GM18519 (cell line): ENCODE data around the gene LOC101059915.

ENCODE experiments used
- ATAC-seq: cut with Tn5 transposase; IDR thresholded peaks from one replicate; pipeline ENCODE4 v1.9.1; 2021; ENCODE audit warnings: mild to moderate bottlenecking, moderate library complexity; ENCODE audit not compliant: unreplicated experiment, low FRiP score

The LOC101059915 gene

DNA sequence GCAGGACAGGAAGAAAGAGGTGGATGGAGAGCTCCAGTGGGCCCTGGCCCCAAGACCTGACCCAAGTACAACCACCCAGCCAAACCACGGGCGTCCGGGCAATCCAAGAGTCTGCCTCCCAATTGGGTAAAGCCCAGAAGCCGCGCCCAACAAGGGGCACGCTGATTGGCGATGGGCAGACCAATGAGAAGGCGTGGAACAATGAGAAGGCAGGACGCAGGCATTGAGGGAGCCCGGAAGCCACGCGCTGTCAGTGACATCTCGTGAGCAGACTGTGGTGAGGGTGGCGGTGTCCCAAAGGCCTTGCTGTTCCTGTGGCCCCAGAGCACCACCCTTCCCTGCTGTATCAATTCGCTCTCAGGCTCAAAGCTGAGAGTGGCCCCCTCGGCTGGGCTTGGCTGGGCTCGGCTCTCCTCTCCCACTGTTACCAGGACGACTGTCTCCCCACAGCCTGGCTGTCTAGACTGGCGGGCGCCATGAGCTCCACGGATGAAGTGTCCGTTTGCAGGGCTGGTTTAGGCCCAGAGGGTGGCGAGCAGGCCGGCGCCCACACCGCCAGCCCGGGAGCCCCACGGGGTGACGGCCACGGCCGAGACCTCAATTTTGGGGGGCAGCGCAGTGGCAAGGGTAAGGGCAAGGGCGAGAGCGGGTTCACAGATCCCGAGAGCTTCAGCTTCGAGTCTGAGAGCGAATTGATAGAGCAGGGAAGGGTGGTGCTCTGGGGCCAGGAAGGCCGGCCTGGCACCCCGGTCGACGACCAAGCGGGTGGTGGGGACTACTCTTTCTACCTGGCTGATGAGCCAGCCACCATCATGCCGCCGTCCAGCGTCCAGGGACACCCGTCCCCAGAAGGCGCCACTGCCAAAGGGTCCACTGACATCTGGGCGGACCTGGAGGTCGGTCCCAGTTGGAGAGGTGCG is at the start of gene LOC101059915:
LOC101059915 (plus strand) TSS at position 219 of the 920 bp plus-strand sequence.
- no peak for ATAC-seq

DNA sequence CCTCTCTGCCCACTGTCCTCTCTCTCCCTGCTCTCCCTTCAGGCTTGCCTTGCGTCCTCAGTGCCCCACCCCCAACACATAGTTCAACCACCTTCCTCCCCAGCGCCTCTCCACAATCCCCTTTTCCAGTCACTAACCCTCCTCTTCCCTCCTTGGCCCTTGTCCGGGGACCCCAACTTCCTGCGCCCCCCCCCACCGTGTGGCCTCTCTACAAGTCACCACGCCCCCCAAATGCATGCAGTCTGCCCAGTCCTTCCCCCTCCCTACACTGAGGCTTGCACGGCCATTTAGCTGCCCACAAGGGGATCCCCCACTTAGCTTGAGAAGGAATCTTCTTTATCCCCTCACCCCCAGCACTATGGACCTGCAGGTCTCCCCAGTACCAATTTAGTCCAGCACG is 49.6 kb upstream of the LOC101059915 start:
- no peak for ATAC-seq

DNA sequence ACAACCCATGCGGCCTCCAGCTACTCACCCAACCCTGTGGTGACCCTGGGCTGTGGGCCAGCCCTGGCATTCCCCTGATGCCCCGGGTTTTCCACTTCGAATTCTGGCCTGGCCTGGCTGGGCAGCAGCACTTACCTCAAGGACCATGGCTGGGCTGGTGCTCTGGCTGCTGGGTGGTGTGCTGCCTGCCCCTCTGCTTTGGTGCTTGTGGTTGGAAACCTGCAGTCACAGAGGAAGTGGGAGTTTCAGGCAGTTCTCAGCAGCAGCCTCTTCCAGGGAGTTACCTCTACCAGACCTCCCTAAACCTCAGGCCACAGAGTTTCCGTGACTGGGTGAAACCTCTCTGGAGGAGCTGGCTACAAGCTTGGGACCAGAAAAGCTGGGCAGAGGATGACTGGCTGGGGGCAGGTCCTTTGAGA is 49.0 kb upstream of the LOC101059915 start, which contains the start of gene CXCR3:
CXCR3 (minus strand) TSS at position 209 of the 419 bp plus-strand sequence; CDS start at position 147, 62 bp downstream.
- peak; percentile 66 for ATAC-seq

DNA sequence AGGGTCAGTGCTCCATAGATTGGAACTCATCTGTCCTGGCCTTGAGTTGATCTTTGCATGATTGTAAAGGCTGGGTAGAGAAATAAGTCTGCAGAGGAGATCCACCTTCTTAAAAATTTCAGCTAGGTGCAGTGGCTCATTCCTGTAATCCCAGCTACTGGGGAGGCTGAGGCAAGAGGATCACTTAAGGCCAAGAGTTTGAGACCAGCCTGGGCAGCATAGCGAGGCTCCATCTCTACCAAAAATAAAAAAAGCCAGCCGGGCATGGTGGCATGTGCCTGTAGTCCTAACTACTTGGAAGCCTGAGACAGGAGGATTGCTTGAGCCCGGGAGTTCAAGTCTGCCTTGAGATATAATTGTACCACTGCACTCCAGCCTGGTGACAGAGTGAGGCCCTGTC is 48.6 kb upstream of the LOC101059915 start:
- no peak for ATAC-seq

DNA sequence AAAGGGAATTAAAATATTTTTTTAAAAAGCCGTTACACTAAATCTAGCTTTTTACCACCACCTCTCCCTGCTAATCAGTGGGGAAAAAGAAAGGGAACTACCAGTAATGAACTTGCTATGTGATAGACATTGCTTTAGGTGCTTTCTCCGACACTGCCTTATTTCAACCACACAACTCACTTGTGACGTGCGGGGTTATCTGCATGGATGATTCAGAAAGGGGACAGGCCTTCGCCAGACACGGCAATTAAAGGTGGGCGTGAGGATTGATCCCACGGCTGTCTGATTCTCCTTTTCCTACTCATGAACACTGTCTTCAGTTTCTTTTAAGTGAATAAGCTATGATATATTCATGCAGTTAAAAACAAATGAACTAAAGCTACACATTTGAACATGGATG is 48.2 kb upstream of the LOC101059915 start:
- ATAC-seq = no peak

DNA sequence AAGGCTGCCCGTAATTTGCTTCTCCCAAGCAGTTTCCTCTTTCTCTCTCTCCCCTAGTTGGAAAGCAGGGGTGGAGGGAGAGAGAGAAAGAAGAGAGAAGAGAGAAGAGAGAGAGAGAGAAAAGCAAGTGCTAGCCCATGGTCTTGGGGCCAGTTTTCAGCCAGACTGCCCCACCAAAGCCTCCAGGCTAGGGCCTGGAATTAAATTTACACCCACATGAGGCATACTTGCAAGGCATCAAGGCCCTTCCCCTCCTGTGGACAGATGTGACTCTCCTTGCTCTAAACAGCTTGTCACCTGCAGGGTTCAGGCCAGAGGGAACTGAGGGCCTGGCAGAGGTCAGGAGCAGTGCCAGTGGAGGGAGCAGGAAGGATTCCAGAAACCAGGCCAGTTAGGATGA is 47.4 kb upstream of the LOC101059915 start:
- ATAC-seq = no peak

DNA sequence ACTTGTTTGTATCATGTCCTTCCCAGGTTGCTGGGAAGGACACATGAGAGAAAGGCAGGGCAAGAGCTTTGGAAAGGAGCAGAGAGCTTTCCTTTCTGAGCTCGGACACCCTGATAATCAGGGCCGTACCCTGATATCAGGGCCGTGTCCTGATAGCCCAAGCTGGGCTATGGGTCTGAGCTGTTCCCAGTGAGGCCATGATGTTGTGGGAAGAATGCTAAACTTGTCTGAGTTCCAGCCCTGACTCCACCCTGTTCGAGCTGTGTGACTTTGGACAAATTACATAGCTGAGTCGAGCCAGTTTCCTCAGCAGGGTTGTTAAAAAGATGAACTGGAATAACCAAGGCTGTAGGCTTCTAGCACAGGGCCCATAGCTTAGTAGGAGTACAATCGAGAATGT is 45.7 kb upstream of the LOC101059915 start:
- ATAC-seq = no peak

DNA sequence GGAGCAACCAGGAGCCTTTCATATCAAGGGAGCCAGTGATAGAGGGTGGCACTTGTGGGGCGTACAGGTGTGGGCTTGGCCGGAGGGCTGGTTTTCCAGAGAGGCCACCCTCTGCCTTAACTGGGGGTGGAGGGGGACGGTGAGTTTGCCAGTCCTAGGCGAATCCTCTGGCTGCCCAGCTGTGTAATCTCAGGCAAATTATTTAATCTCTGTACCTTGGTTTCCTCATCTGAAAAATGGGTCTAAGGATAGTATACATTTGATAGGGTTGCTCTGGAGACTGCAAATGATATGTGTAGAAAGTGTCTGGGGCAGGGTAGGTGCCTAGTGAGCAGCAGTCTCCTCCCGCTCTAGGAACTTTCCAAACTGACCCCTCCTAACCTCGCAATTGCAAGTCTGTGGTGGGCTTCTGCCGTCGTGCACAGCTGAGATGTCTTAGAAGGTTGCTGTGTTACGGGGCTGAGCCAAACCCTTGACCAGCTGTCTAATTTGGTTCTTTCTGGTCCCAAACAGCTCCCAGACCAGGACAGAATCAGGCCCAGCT is 45.2 kb upstream of the LOC101059915 start:
- no peak for ATAC-seq

DNA sequence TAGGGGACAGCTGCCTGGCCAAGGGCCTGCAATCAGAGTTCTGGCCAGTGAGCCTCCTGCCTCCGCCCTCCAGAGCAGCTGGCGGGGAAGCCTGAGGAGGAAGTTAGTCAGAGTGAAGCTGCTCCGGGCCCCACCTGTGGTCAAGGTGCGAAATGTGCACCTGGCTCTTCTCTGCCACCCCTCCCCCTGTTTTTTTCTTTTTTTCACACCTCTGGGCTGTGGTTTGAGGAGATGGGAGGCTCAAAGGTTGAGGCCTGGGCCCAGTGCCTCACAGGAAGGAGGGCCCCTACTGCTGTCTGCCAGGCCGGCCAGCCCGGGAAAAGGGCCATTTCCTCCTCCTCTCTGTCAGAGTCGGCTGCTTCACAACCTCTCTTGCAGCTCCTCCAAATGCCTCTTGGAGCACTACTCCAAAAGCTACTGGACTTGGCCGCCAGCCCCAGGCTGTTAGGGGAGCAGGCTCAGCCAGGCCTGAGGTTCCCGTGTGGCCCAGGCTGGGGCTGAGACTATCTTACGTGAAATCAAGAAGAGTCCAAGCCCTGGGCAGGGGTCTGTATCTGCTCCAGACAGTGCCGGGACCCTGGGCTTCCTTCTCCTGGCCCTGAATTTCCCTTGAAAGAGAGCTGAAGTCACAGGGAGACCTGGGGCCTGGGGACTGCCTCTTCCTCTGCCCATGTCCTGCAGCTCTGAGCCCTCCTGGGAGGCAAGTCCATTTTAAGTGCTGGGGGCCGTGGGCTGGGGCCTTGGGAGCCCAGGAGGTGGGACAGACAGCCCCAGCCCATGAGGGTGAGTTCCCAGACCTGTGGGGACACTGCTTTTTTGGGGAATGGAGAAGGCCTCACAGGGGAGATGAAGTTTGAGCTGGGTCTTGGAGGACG is 44.5 kb upstream of the LOC101059915 start:
- no peak for ATAC-seq

DNA sequence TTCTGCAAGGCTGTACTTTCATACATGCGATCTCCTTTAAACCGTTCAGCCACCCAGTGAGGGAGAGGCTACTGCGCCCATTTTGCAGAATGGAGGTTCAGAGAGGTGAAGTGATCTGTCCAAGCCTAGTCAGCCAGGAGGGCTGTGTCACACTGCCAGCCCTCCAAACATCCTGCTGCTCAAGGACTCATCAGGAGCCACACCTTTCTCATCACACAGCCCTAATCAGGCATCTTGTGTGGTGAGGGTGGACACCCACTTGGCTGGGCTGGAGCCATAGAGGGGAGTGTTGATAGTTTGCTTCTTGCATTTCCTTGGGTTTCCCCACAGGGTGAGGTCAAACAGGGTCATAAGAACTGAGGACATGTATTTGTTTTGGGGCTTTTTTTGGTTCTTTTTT is 43.6 kb upstream of the LOC101059915 start:
- ATAC-seq = no peak

DNA sequence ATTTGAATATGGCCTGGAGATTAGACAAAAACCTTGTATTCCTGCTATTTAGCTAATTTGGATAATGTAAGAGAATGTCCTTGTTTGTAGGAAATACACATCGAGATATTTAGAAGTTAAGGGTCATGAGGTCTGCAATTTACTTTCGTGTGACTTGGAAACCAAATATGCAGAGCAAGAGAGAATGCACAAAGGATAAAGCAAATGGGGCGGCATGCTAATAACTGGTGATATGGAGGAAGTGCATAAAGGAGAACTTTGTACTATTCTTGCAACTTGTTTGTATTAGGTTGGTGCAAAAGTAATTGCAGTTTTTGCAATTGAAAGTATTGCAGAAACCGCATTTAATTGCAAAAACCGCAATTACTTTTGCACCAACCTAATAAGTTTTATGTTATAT is 41.9 kb upstream of the LOC101059915 start:
- no peak for ATAC-seq

DNA sequence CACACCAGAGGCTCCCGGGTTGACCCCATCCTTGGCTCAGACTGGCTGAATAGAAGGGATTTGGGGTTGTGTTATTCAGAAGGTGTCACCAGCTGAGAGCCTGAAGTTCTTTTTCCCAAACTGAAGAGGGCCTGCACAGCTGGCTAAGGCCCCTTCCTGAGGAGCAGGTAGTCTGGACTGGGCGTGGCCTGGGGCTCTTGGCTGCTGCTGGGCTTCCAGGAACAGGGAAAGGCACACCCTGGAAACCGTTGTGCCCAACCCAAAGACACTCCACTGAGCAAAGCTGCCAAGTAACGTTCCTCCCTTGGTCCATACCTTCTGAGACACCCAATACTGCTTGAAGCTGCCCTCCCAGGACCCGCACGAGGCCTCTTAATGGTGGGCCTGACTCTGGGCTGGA is 40.8 kb upstream of the LOC101059915 start:
- ATAC-seq = no peak

DNA sequence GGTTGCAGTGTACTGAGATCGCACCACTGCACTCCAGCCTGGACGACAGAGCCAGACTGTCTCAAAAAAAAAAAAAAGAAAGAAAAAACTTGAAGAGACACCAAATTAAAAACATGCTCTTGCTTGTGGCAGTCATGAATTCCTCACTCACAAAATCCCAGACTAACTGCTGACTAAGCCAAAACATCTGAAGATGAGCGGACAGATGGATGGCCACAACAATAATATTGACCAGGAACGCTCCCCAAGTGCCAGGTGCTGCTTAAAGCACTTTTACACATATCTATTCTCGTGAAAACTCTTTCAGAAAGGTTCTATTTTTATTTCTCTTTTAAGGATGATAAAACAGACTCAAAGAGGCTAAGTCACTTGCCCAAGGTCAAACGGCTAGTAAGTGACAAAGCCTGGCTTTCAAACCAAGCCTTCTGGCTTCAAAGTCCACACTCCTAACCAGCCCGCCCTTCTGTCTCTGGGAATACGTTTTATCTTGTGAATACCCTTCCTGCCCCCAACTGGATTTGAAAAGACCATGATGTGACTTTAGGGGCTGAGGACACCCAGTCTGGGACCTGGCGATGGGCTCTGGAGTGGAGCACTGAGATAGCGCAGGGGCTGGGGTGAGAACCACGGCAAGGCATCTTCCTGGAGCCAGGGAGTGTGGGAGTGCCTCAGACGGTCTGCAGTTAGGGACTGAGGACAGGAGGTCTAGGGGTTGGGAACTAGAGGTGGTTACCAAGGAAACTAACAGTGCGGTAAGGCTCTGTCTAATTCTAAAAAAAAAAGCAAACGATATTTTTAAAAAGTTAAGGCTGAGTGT is 39.5 kb upstream of the LOC101059915 start:
- ATAC-seq = no peak

DNA sequence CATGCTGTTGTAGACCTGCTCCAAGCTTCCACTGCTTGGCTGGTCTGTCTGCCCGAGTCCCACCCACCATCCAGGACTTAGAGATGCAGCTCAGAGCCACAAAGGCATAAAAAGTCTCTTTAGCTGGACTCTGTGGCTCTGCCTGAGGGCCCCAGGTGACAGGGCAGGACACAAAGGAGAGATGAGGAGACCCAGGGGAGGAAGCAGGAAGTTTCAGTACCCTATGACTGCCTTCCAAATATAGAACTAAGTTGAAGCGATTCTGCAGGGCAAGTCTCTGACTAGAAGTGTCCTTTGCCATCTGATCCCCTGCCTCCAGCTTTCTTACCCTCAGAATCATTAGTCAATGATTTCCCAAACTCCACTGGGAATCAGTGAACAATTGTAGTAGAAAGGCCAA is 37.9 kb upstream of the LOC101059915 start:
- ATAC-seq = no peak

DNA sequence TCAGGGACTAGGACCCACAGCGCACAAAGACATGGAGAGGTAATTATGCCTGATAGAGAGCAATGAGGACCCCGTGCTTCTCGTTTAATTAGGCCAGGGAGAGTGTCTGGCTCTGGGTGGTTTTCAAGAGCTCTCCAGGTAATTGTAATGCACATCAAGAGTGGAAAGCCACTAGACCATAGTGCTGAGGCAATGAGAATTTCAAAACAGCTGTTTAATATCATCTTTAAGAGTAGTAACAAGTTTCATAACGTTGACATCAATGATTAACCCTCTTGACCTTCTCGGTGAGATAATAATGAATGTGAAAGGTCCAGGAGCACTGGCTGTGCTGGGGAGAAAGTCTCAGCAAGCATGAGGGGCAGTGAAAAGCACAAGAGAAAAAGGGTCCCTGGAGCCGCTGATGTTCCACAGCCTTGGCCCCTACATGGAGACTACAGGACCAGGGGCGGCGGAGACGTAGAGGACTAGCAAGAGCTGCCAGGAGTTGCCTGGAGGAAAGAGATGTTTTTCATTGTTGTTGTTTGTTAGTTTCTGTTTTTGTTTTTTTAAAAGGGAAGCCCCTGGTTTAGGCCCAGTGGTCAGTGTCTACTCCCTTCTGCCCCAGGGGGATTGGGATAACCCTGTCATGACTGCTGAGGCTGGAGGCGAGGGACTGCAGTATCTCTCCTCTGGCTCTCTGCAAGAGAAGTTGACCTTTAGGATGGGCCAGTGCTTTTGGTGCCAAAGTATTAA is 34.3 kb upstream of the LOC101059915 start:
- no peak for ATAC-seq

DNA sequence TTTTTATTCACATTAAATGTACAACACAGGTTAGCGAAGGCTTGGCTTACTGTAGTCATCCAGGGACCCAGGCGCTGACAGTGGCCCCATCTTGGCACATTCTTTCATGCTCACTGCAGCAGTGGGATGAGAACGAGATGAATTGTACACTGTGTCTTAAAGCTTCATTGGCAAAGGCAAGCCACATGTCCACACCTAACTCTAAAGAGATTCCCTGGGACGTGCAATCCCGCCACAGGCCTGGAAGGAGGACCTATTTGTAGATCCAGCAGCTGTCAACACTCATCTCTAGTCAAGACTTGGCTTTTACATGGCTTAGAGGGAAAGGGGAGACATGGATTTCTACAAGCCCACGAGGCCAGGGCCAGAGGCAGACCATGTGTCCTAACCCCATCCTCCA is 33.0 kb upstream of the LOC101059915 start:
- ATAC-seq = no peak

DNA sequence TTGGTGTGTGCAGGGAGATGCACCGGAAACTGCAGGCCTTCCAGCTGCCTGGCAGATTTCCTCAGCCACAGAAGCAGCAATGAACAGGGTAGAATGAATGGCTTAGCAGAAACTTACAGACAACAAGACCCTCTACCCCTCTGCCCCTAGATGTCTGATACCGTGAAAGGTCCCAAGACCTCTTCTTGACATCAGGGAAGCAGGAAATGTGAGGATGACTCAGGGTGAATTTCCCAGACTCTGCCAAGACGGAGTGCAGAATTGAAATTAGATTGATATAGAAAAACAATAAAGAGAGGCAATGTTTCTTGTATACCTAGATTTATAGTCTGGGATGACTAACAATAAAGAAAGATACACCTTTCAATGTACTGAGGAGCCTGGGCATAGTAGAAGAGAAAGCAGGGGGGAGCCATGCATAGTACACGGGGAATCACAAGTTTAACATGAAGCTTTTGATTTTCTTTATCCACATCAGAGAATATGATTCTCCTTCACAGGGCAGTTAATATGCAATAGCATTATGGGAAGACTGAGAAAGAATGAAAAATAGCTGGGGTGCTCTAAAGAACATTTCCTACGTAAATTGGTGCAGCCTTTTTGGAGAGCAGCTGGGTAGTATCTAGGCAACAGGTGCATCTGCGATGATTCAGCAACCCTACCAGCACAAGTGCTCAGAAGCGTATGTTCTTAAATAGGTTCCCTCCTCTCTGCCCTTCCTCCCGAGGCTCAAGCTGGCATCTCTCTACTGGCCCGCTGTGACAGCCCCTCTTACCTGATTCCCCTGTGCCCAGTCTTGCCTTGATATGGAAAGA is 30.7 kb upstream of the LOC101059915 start:
- ATAC-seq = no peak

DNA sequence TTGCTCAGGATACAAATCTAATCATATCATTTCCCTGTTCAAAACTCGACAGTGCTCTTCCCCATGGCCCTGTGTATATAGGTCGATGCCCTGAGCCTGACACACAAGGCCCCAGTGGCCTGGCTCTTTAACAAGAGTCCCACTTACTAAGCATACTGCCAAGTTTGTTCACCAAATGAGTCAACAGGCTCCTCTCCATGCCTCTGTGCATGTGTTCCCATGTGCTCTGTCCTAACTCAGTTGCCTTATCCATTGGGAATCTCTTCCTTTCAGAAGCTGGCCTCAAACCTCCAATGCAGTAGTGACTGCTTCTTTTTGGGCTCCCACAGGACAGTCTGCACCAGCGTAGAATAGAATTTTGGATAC is 30.1 kb upstream of the LOC101059915 start:
- no peak for ATAC-seq

DNA sequence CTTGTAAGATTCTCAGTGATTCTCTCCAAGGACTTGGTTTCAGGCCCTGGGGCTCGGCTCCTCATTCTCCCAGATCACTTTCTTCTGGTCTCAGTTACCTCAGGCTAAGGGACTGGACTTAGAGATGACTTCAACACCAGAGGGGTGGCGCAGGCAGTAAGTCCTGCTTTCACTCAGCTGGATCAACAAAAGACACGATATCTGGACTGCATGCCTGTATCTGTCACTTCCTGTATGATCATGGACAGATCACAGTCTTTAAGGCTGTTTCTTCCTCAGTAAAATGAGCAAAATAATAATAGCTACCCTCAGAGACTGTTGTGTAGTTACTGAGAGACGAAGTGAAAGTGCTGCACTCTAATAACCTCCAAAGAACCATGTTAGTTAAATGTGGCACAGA is 29.5 kb upstream of the LOC101059915 start:
- no peak for ATAC-seq
